Activated naive CD4-positive, alpha-beta T cell treated with anti-CD3 and anti-CD28 coated beads, Interleukin-2, amount 50 U/mL, for 72 hours (primary cell): ENCODE measurements around the gene DCANP1. TPM values are rescaled to one million over a fixed set of nuclear protein-coding genes. Genes with fewer than 3 reads are reported as not detected.

Experiments used
- total RNA-seq, 2 donors: library from RNA; stranded (reverse); gene quantifications; one replicate each; pipeline ENCODE4 v1.2.3, GENCODE V29; 2022

Gene DCANP1
- total RNA-seq, 2 donors from 2014 or later, result not detected

Other genes starting within 250 kb of the DCANP1 start
- 100 to 1,000 TPM in 1 of 2 donors, 10 to 100 TPM in 1; 90.2 to 166 TPM for gene MACROH2A1, start 48.1 kb downstream of the DCANP1 start, total RNA-seq
- not detected for gene TIFAB, start 5.0 kb upstream of the DCANP1 start, total RNA-seq
- gene NEUROG1, start 88.6 kb upstream of the DCANP1 start, total RNA-seq, result not detected
- not detected for gene CXCL14, start 131.6 kb upstream of the DCANP1 start, total RNA-seq